GM21381 (cell line): ENCODE results near the gene R3HDM2.

Source experiments
- ATAC-seq: cut with Tn5 transposase; IDR thresholded peaks from one replicate; pipeline ENCODE4 v1.9.1; 2021; ENCODE audit warnings: mild to moderate bottlenecking, moderate library complexity; ENCODE audit not compliant: unreplicated experiment

The R3HDM2 gene

GRCh38 chr12:57430931-57431566 lies at the start of gene R3HDM2:
Gene R3HDM2, minus strand, starts transcription at chr12:57431043. Its CDS starts 120,615 bp downstream, at chr12:57310428.
- ATAC-seq, result peak; percentile 93

- ATAC-seq, result no peak
These were observed 48.7 kb upstream of the R3HDM2 start, which contains the start of gene ARHGAP9 for GRCh38 chr12:57479376-57480115. Gene ARHGAP9, minus strand, starts transcription at chr12:57479866. Its CDS starts 460 bp downstream, at chr12:57479406.

DNA sequence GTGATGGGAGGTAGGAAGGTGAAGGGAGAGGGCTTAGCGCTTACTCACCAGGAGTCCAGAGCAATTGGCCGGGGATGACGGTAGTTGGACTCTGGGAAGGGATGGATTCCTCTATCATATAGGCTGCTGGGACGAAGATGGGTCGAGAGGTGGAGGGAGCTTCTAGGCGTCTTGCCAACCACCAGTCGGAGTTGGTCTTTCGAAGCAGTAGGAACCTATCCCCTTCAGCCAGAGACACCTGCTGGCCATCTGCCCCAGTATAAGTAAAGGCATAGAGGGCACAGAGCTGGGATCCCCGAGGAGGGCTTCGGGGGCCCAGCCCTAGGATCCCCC lies 48.2 kb upstream of the R3HDM2 start:
- no peak for ATAC-seq

DNA sequence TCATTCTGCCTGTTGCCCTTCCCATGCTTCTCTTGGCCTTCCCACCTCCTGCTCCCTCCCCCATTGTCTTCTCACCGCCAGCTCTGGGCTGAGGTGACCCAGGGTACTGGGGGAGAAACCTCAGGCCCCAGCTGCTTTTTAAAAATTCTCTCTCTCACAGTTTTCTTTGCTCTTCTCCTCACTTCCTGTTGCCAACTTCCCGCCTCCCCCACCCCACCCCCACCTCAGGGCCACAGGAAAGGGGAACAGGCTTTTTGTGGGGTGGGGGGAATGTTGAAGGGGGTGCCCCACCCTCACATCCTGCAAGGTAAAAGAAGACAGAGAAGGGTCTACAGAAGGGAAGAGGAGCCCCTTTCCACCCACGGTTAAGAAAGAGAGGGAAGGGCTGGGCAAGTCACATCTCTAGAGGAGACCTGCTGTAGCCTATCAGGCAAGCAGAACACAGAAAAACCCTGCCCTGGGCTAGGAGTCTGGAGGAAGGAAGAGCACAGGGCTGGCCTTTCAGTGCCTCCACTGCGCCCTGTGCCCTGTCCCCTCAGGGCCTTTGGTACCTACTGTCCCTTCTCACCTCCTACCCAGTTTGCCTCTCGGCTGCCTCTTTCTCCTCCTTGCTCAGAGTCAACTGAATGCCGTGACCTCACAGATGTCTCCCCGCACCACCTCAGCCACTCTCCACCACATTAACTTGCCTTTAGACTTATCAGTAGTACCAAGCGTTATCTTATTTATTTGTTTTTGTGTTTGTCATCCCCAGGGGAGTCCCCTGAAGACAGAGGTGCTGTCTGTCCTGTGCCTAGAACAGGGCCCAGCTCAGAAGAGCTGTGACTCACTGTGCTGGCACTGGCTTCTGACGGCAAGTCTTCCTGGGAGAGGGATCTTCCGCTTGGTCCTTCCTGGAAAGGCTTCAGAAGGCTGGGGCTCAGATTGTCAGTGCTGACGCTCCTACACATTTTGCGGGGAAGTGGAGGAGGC lies 47.2 kb upstream of the R3HDM2 start:
- ATAC-seq, result peak; percentile 35

GRCh38 chr12:57476993-57477709 lies 46.3 kb upstream of the R3HDM2 start:
- no peak for ATAC-seq

- peak; percentile 36 for ATAC-seq
These were observed 45.5 kb upstream of the R3HDM2 start for GRCh38 chr12:57476162-57476992.

GRCh38 chr12:57475271-57476161 lies 44.7 kb upstream of the R3HDM2 start:
- no peak for ATAC-seq

DNA sequence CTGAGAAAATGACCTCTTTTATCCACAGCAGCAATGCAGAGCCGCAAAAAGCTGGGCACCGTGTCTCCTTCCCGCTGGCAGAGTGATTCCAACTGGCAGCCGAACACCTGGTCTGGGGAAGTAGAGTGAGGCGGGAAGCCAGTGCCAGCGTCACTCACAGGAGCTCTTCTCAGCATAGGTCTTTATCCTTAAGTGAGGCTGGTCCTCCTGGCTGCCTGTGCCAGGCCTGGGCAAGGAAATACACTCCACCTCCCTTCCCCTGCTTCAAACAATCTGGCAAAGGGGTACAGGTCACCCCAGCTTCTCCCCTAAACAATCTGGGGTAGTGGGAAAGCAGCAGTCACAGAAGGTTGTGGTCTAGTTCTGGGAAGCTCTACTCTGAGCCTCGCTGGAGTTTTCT lies 44.0 kb upstream of the R3HDM2 start:
- ATAC-seq, result no peak

DNA sequence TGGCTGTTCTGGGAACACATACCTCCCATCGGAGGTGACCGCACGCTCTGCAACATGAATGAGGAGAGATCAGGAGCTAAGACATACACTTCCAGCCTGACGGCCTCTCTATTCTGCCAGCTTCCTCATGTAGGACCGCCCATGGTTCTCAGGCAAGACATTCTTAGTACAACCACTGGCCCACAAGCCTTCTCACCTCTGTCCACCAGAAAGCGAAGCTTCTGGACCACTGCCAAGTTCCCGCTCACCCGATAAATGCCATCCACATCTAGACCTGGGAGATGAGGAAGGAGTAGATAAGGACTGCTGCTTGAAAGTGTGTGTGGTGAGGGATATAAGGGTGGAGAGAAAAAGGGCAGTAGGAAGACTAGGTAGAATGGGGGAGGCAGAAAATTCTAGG lies 43.6 kb upstream of the R3HDM2 start:
- ATAC-seq, result no peak

DNA sequence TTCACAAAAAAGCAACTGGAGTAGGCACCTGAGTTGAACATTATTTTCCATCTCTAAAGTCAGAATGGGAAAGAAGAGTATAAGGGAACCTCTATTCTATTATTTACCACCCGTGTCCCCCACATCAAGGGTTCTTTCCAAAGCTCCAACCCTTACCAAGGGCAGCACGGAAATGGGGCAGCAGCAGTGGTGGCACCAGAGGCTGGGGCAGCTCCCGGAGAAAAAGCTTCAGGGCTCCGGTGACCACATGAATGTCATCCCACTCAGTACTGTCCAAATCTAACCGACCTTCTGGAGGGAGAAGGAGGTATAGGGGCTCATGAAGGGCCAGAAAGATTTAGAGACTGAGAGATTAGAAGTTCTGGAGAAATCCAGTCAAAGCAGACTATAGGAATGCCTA lies 43.0 kb upstream of the R3HDM2 start:
- no peak for ATAC-seq

GRCh38 chr12:57473392-57473791 lies 42.5 kb upstream of the R3HDM2 start:
- no peak for ATAC-seq

- ATAC-seq, result no peak
These were observed 41.5 kb upstream of the R3HDM2 start for GRCh38 chr12:57472391-57472790.

DNA sequence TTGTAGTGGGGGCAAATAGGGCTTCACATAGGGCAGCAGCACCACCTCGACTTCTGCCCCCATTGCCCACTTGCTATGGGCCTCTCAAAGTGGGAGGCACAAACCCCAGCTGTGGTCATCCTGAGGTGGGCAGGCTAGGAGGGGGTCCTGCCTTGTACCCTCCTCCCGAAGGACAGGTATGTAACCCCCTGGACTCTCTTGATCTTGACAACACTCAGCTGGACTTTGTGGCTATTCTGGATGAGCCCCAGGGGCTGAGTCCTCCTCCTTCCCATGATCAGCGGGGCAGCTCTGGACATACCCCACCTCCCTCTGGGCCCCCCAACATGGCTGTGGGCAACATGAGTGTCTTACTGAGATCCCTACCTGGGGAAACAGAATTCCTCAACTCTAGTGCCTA lies 40.8 kb upstream of the R3HDM2 start:
- no peak for ATAC-seq

GRCh38 chr12:57470970-57471656 lies 40.3 kb upstream of the R3HDM2 start:
- ATAC-seq, result no peak

DNA sequence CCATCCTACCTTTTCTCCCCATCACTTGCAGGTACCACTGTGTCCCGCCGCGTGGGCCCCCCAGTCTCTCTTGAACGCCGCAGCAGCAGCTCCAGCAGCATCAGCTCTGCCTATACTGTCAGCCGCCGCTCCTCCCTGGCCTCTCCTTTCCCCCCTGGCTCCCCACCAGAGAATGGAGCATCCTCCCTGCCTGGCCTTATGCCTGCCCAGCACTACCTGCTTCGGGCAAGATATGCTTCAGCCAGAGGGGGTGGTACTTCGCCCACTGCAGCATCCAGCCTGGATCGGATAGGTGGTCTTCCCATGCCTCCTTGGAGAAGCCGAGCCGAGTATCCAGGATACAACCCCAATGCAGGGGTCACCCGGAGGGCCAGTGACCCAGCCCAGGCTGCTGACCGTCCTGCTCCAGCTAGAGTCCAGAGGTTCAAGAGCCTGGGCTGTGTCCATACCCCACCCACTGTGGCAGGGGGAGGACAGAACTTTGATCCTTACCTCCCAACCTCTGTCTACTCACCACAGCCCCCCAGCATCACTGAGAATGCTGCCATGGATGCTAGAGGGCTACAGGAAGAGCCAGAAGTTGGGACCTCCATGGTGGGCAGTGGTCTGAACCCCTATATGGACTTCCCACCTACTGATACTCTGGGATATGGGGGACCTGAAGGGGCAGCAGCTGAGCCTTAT lies 39.6 kb upstream of the R3HDM2 start:
- ATAC-seq, result no peak

GRCh38 chr12:57469296-57470164 lies 38.7 kb upstream of the R3HDM2 start:
- no peak for ATAC-seq

- no peak for ATAC-seq
These were observed 37.1 kb upstream of the R3HDM2 start for GRCh38 chr12:57467915-57468314.
